ENCODE data around the gene HLCS. TPM values are rescaled to one million over a fixed set of nuclear protein-coding genes. Genes with fewer than 3 reads are reported as not detected.

Gene HLCS
- total RNA-seq, 1 donor from 2014 or later = 10.3 TPM

DNA sequence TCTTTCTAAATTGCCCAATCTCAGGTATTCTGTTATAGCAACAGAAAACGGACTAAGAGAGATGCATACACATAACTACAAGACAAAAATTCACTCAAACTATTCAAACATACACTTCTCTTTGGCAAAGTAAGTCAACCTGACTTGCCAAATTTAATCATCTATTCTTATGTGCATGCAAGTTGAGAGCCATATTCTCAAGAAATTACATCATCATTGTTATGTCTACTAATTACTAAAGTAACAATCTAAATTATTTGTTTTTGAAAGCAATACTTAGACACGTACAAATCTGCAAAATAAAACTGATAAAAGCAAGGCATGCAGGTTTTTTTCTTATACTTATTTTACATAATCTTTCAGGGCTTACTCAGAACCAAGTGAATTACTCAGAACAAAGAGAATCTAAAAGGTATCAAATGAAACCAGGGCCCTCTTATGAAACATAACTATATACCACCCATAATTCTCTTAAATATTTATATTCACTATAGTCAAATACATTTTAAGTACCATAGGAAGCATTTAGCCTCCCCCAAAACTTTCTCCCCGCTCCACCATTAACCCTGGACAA lies 62.3 kb downstream of the HLCS start:
- no peak for DNase-seq (ENCODE audit: extremely low spot score in 2 of 2)
- no peaks in the 10 kb centered on the region for H3K9me3 ChIP-seq
- H3K36me3 ChIP-seq = no peaks in the 10 kb centered on the region
- intact Hi-C loops (cut with DNase I) = no loop called here
- H3K27ac ChIP-seq = no peak overlapping the region
- H3K4me1 ChIP-seq = no peaks in the 10 kb centered on the region
- no peaks in the 10 kb centered on the region for H3K27me3 ChIP-seq
- H3K4me3 ChIP-seq = no peak overlapping the region
- TF ChIP-seq POLR2A (IDR thresholded peaks at IDR 0.05) = no peak
- TF ChIP-seq POLR2AphosphoS5 (IDR thresholded peaks at IDR 0.05; ENCODE audit: insufficient read depth in 1 of 2, low read depth in 1 of 2) = no peak
- TF ChIP-seq, protein P1, sequence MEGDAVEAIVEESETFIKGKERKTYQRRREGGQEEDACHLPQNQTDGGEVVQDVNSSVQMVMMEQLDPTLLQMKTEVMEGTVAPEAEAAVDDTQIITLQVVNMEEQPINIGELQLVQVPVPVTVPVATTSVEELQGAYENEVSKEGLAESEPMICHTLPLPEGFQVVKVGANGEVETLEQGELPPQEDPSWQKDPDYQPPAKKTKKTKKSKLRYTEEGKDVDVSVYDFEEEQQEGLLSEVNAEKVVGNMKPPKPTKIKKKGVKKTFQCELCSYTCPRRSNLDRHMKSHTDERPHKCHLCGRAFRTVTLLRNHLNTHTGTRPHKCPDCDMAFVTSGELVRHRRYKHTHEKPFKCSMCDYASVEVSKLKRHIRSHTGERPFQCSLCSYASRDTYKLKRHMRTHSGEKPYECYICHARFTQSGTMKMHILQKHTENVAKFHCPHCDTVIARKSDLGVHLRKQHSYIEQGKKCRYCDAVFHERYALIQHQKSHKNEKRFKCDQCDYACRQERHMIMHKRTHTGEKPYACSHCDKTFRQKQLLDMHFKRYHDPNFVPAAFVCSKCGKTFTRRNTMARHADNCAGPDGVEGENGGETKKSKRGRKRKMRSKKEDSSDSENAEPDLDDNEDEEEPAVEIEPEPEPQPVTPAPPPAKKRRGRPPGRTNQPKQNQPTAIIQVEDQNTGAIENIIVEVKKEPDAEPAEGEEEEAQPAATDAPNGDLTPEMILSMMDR (IDR thresholded peaks at IDR 0.05) = no peak

DNA sequence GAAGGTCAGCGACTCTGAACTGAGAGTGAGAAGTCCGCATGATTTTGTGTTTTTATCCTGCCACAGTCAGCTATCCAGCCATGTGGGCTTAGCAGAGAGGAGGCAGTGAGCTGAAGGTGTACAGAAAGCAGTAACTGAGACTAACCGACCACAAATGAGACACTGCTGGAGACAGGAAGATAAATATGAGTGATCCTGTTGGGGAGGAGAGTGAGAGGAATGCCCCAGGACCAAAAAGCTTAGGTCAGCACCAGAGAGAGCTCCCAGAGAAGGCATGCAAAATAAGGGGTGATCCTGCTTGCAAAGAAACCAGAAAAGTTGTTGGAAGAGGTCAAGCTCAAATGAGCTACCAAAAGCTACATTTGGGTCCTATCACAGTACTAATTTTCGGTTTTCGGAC lies 63.7 kb downstream of the HLCS start:
- intact Hi-C loops (cut with DNase I) = no loop called here
- Histone ChIP-seq H3K27ac (no peak overlapping the region), H3K27me3 (no peaks in the 10 kb centered on the region), H3K4me3 (no peak overlapping the region), H3K9me3 (no peaks in the 10 kb centered on the region), H3K4me1 (no peaks in the 10 kb centered on the region), H3K36me3 (no peaks in the 10 kb centered on the region)
- TF ChIP-seq POLR2AphosphoS5 (IDR thresholded peaks at IDR 0.05; ENCODE audit: insufficient read depth in 1 of 2, low read depth in 1 of 2) = no peak
- TF ChIP-seq, protein P1 (IDR thresholded peaks at IDR 0.05) = no peak
- TF ChIP-seq POLR2A (IDR thresholded peaks at IDR 0.05) = no peak
- DNase-seq (ENCODE audit: extremely low spot score in 2 of 2) = no peak

DNA sequence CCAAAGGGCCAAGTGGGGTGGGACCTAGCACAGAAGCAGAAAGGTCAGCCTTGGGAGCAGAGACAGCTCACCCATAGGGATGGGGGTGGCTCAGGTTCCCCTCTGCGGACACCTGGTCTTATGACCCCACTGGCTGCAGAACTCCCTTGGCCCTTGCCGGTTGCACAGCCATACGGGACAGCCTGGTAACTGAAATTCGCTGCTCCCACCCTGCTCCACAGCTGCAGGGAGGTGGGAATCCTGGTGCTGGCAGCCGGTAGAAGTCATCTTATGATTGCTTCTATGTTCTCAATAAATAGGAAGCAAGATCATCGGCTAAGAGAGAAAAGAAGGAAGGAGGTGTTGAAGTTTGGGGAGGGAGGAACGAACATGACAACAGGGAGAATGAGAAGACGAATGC lies 64.1 kb downstream of the HLCS start:
- Histone ChIP-seq H3K27ac (no peak overlapping the region), H3K27me3 (no peaks in the 10 kb centered on the region), H3K4me1 (no peaks in the 10 kb centered on the region), H3K9me3 (no peaks in the 10 kb centered on the region), H3K36me3 (no peaks in the 10 kb centered on the region), H3K4me3 (no peak overlapping the region)
- no peak for DNase-seq (ENCODE audit: extremely low spot score in 2 of 2)
- intact Hi-C loops (cut with DNase I) = no loop called here
- TF ChIP-seq POLR2AphosphoS5 (IDR thresholded peaks at IDR 0.05; ENCODE audit: insufficient read depth in 1 of 2, low read depth in 1 of 2) (no peak), POLR2A (IDR thresholded peaks at IDR 0.05) (no peak)
- TF ChIP-seq, protein P1 (IDR thresholded peaks at IDR 0.05) = no peak

DNA sequence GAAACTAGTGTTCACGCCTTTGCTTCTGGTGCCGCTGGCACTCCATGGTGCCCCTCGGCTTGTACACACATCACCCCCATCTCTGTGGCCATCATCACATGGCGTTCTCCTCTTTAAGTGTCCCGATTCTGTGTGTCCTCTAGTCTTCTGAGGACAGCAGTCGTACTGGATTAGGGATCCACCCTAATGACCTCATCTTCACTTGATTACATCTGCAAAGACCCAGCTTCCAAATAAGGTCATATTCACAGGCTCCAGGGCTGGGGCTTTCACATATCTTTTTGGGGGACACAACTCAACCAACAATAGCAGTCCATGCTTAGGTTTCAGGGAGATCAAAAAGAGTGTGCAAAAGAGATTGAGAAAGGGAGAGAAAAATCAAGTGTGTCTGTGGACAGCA lies 64.9 kb downstream of the HLCS start:
- intact Hi-C loops (cut with DNase I) = no loop called here
- no peak for DNase-seq (ENCODE audit: extremely low spot score in 2 of 2)

DNA sequence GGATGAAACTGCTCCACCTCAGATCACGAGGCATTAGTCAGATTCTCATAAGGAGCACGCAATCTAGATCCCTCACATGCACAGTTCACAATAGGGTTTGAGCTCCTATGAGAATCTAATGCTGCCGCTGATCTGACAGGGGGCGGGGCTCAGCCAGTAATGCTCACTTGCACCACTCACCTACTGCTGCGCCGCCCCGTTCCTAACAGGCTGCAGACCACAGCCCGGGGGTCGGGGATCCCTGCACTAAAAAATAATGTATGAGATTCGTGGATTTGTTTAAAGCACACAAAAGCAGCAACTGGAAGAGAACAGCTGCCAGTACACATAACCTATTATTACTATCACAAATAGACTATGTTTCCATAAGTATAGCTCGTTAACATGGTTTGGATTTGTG lies 72.9 kb downstream of the HLCS start:
- intact Hi-C loops (cut with DNase I) = no loop called here
- Histone ChIP-seq H3K4me3 (no peak overlapping the region), H3K27ac (no peak overlapping the region), H3K4me1 (peaks cover 12% of the 10 kb centered on the region), H3K9me3 (no peaks in the 10 kb centered on the region), H3K27me3 (no peaks in the 10 kb centered on the region), H3K36me3 (no peaks in the 10 kb centered on the region)
- DNase-seq (ENCODE audit: extremely low spot score in 2 of 2) = no peak
- TF ChIP-seq, protein P1 (IDR thresholded peaks at IDR 0.05) = no peak
- TF ChIP-seq POLR2AphosphoS5 (IDR thresholded peaks at IDR 0.05; ENCODE audit: insufficient read depth in 1 of 2, low read depth in 1 of 2) (no peak), POLR2A (IDR thresholded peaks at IDR 0.05) (no peak)

More for the DNA sequence above, 64.9 kb downstream of the HLCS start:
- Histone ChIP-seq H3K27ac (no peak overlapping the region), H3K36me3 (no peaks in the 10 kb centered on the region), H3K4me1 (no peaks in the 10 kb centered on the region), H3K4me3 (no peak overlapping the region), H3K9me3 (no peaks in the 10 kb centered on the region), H3K27me3 (no peaks in the 10 kb centered on the region)
- TF ChIP-seq, protein P1 (IDR thresholded peaks at IDR 0.05) = no peak
- TF ChIP-seq POLR2A (IDR thresholded peaks at IDR 0.05) = no peak
- no peak for TF ChIP-seq POLR2AphosphoS5 (IDR thresholded peaks at IDR 0.05; ENCODE audit: insufficient read depth in 1 of 2, low read depth in 1 of 2)
